Panc1 (cell line): ENCODE measurements around the gene SHISA9.

Experiments
- POLR2AphosphoS5 ChIP-seq: IDR thresholded peaks from 2 replicates; pipeline ENCODE4 v1.6.1; 2012; ENCODE audit warnings: mild to moderate bottlenecking, low read depth, low read length, moderate library complexity
- TF ChIP-seq, protein P1 (sequence below): fragments of 450-650 bp; IDR thresholded peaks from 2 replicates; pipeline ENCODE4 v1.5.1; 2017; ENCODE audit warnings: mild to moderate bottlenecking

GRCh38 chr16:12881740-12882139, 19.7 kb upstream of the SHISA9 start:
- TF ChIP-seq, protein P1, sequence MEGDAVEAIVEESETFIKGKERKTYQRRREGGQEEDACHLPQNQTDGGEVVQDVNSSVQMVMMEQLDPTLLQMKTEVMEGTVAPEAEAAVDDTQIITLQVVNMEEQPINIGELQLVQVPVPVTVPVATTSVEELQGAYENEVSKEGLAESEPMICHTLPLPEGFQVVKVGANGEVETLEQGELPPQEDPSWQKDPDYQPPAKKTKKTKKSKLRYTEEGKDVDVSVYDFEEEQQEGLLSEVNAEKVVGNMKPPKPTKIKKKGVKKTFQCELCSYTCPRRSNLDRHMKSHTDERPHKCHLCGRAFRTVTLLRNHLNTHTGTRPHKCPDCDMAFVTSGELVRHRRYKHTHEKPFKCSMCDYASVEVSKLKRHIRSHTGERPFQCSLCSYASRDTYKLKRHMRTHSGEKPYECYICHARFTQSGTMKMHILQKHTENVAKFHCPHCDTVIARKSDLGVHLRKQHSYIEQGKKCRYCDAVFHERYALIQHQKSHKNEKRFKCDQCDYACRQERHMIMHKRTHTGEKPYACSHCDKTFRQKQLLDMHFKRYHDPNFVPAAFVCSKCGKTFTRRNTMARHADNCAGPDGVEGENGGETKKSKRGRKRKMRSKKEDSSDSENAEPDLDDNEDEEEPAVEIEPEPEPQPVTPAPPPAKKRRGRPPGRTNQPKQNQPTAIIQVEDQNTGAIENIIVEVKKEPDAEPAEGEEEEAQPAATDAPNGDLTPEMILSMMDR: no peak
- TF ChIP-seq POLR2AphosphoS5: no peak
